Fibroblast of skin of back (primary cell): Measurements from ENCODE around the gene GSG1L.
"Not testable (repeated sequence)": the region's sequence is repeated elsewhere in the genome, so short reads cannot be mapped to it uniquely, and the experiment has no call there.

Experiments
- DNase-seq: peaks from one replicate; pipeline ENCODE4 v3.0.0-alpha.2; 2013

Gene GSG1L

GRCh38 chr16:27945233-27945973 lies 118.1 kb downstream of the GSG1L start:
- DNase-seq = no peak

- DNase-seq = no peak
Measured at GRCh38 chr16:27943766-27944165, 119.7 kb downstream of the GSG1L start.

GRCh38 chr16:27942071-27942470 lies 121.4 kb downstream of the GSG1L start:
- not testable (repeated sequence) for DNase-seq

- no peak for DNase-seq
Measured at GRCh38 chr16:27935076-27935475, 128.4 kb downstream of the GSG1L start.

- DNase-seq = no peak
Measured at GRCh38 chr16:27932542-27933135, 130.9 kb downstream of the GSG1L start.

GRCh38 chr16:27929818-27930217 lies 133.7 kb downstream of the GSG1L start:
- DNase-seq = no peak

- no peak for DNase-seq
Measured at GRCh38 chr16:27928542-27928941, 135.0 kb downstream of the GSG1L start.

- DNase-seq = no peak
Measured at GRCh38 chr16:27927266-27927901, 136.1 kb downstream of the GSG1L start.

GRCh38 chr16:27925612-27926011 lies 137.9 kb downstream of the GSG1L start:
- no peak for DNase-seq

GRCh38 chr16:27924411-27925118 lies 138.9 kb downstream of the GSG1L start:
- peak; percentile 4 for DNase-seq

- DNase-seq = no peak
Measured at GRCh38 chr16:27923751-27924150, 139.8 kb downstream of the GSG1L start.

- DNase-seq = no peak
Measured at GRCh38 chr16:27922433-27922832, 141.1 kb downstream of the GSG1L start.

- no peak for DNase-seq
Measured at GRCh38 chr16:27921134-27921533, 142.4 kb downstream of the GSG1L start.

GRCh38 chr16:27920391-27920891 lies 143.1 kb downstream of the GSG1L start:
- DNase-seq = no peak

- peak; percentile 9 for DNase-seq
Measured at GRCh38 chr16:27918755-27919154, 144.8 kb downstream of the GSG1L start.

- no peak for DNase-seq
Measured at GRCh38 chr16:27917949-27918348, 145.6 kb downstream of the GSG1L start.

- no peak for DNase-seq
Measured at GRCh38 chr16:27911486-27911885, 152.0 kb downstream of the GSG1L start.

GRCh38 chr16:27907457-27907972 lies 156.0 kb downstream of the GSG1L start:
- no peak for DNase-seq

GRCh38 chr16:27906883-27907282 lies 156.6 kb downstream of the GSG1L start:
- no peak for DNase-seq

GRCh38 chr16:27903046-27903655 lies 160.4 kb downstream of the GSG1L start:
- DNase-seq = no peak

- DNase-seq = no peak
Measured at GRCh38 chr16:27902551-27902950, 161.0 kb downstream of the GSG1L start.

- no peak for DNase-seq
Measured at GRCh38 chr16:27901956-27902355, 161.6 kb downstream of the GSG1L start.
